Heart right ventricle (tissue), 16 donors: ENCODE data around the gene SUFU. TPM values are rescaled to one million over a fixed set of nuclear protein-coding genes. Genes with fewer than 3 reads are reported as not detected.

Experiments
- ATAC-seq, 8 donors: fragments of 200-7000 bp; cut with Tn5 transposase; one replicate each; pipeline ENCODE4 v1.9.1; 2020; ENCODE audit warnings: mild to moderate bottlenecking in 8 of 8, moderate library complexity in 8 of 8, moderate number of reproducible peaks in 1 of 8
- DNase-seq, 2 donors: peaks; one replicate each; pipeline ENCODE4 v3.0.0-alpha.2; 2020
- H3K27ac ChIP-seq, 10 donors: fragments of 200-600 bp; sonication (generic) in 2 of 10; one replicate each; pipeline versions ENCODE4 v1.5.0 to v1.8.0; 2020 to 2022; ENCODE audit warnings: mild to moderate bottlenecking in 3 of 10
- H3K27me3 ChIP-seq, 7 donors: fragments of 200-600 bp; one replicate each; pipeline ENCODE4 v1.8.0; 2021 to 2022; ENCODE audit warnings: mild to moderate bottlenecking in 2 of 7
- H3K36me3 ChIP-seq, 9 donors: fragments of 200-600 bp; sonication (generic) in 1 of 9; one replicate each; pipeline versions ENCODE4 v1.5.0 to v1.8.0; 2020 to 2022; ENCODE audit warnings: mild to moderate bottlenecking in 2 of 9
- H3K4me1 ChIP-seq, 9 donors: fragments of 200-600 bp; sonication (generic) in 1 of 9; one replicate each; pipeline versions ENCODE4 v1.5.0 to v1.8.0; 2020 to 2022; ENCODE audit warnings: mild to moderate bottlenecking in 4 of 9
- H3K4me3 ChIP-seq, 10 donors: fragments of 200-600 bp; sonication (generic) in 2 of 10; one replicate each; pipeline versions ENCODE4 v1.5.0 to v1.8.0; 2020 to 2022; ENCODE audit warnings: mild to moderate bottlenecking in 7 of 10, moderate library complexity in 2 of 10
- H3K9me3 ChIP-seq, 11 donors: fragments of 200-600 bp in 10 of 11; sonication (generic) in 2 of 11; one replicate each; pipeline versions ENCODE4 v1.5.0 to v1.8.0; 2013 to 2022; ENCODE audit warnings: mild to moderate bottlenecking in 2 of 11, control low read depth in 1 of 11, moderate library complexity in 1 of 11
- CTCF ChIP-seq, 9 donors: fragments of 200-600 bp; sonication (generic) in 2 of 9; IDR thresholded peaks; one replicate each; pipeline versions ENCODE4 v1.5.0 to v1.8.0; 2021 to 2022; ENCODE audit warnings: antibody characterized with exemption in 9 of 9, mild to moderate bottlenecking in 5 of 9, moderate library complexity in 1 of 9
- WGBS, 2 donors: extraction: QIAGEN DNeasy Blood & Tissue Kit; methylation state at CpG; one replicate each; pipeline ENCODE4 v1.1.7; 2013; ENCODE audit warnings: inconsistent platforms in 1 of 2; 5-methylcytosine and 5-hydroxymethylcytosine counted together
- intact Hi-C, 10 donors: fragments of 100-400 bp; cut with DNase I; formaldehyde crosslinking; loops; one replicate each; pipeline versions ENCODE4 v1.11.1 to v1.14.2; 2022
- polyA plus RNA-seq, 2 donors: library from polyadenylated mRNA; stranded (reverse); fragments of 200-250 nt; gene quantifications; one replicate each; pipeline ENCODE4 v1.2.3, GENCODE V29; 2013
- total RNA-seq, 10 donors: library from RNA; stranded (reverse); fragmentation: NEBNext Ultra II Directional in 3 of 10; extraction: Animal tissue kit (Norgen Biotek cat#: 25700) in 3 of 10; gene quantifications; one replicate each; pipeline versions ENCODE4 v1.2.1 to v1.2.4, GENCODE V29; 2021 to 2023
- donor health status: Arrhythmogenic right ventricular cardiomyopathy.
- donor health status: ischemic (EF 13 %, LVEDD 7.1; RV severe dilation, severe dysfunction).
- donor health status: healthy with polysubstance abuse.
- donor health status: DM: no; HTN: yes; CAD: no.
- donor health status: DM: no; HTN: no; CAD: no.
- donor health status: ischemic (EF 25% LVEDD 6.9; RV normal size, moderate dysfunction).
- donor health status: ischemic (EF 25% LVEDD 5.7; RV mildly dilated, moderate dysfunction).
- donor health status: healthy.
- donor health status: DM: yes; HTN: yes; CAD: no.
- donor health status: Ischemic cardiomyopathy.
- donor health status: ischemic (EF 35%, LVEDD 5.7; RV mildly dilated, moderate dysfunction).
- donor health status: nonischemic (EF 11% LVEDD 7.7; RV severe dilation, severe dysfunction).
- donor health status: DM: yes; HTN: yes; CAD: no.
- donor health status: PGD.
- donor health status: ischemic (EF 29% LVEDD 5.4; RV normal size, mild dysfunction).
- donor health status: nonischemic (EF 23%, LVEDD 6.1; RV moderate dilation, normal function).

SUFU gene
- total and polyA plus RNA-seq, 12 donors, result 3.3 to 10.1 (median 7.2) TPM

GRCh38 chr10:102602272-102603045 is 98.7 kb downstream of the SUFU start:
- H3K4me1 ChIP-seq, result peaks cover 14 to 85% (median 77%) of the 10 kb centered on the region in 9 donors
- TF ChIP-seq CTCF (IDR thresholded peaks at IDR 0.05), result no peak
- ATAC-seq, result peak in 7 of 8 donors; percentile 5 to 44 (median 26)
- no peak for DNase-seq
- no peaks in the 10 kb centered on the region for H3K9me3 ChIP-seq
- intact Hi-C loops, result loop anchor here in 1 of 10 donors (5.0 kb wide), 1 partner anchor 35 kb away; no protein-coding TSS in a partner anchor
- H3K36me3 ChIP-seq, result peaks cover 0 to 80% (median 5%) of the 10 kb centered on the region in 9 donors
- peak overlapping the region in 9 of 10 donors; percentile 26 to 93 (median 76) for H3K27ac ChIP-seq
- no peaks in the 10 kb centered on the region for H3K27me3 ChIP-seq
- WGBS, 2 donors, result 70 to 79% methylated on average over 4 of the region's 4 CpGs
- H3K4me3 ChIP-seq, result no peak overlapping the region

- TF ChIP-seq CTCF (IDR thresholded peaks at IDR 0.05), result no peak
- H3K4me1 ChIP-seq, result peaks cover 14 to 70% (median 62%) of the 10 kb centered on the region in 9 donors
- intact Hi-C loops, result loop anchor here in 1 of 10 donors (5.0 kb wide), 1 partner anchor 33 kb away; no protein-coding TSS in a partner anchor
- peaks cover 0 to 65% (median 0%) of the 10 kb centered on the region in 9 donors for H3K36me3 ChIP-seq
- 63 to 75% methylated on average over 7 of the region's 7 CpGs for WGBS, 2 donors
- no peak overlapping the region for H3K4me3 ChIP-seq
- no peaks in the 10 kb centered on the region for H3K27me3 ChIP-seq
- peak overlapping the region in 8 of 10 donors; percentile 31 to 93 (median 59) for H3K27ac ChIP-seq
- DNase-seq (no peak), ATAC-seq (peak in 6 of 8 donors; percentile 21 to 46 (median 26))
- no peaks in the 10 kb centered on the region for H3K9me3 ChIP-seq
Observed at GRCh38 chr10:102603946-102604345, 100.2 kb downstream of the SUFU start.

GRCh38 chr10:102604439-102604841 is 100.7 kb downstream of the SUFU start:
- Histone ChIP-seq H3K27me3 (no peaks in the 10 kb centered on the region), H3K9me3 (no peaks in the 10 kb centered on the region), H3K4me3 (no peak overlapping the region), H3K27ac (peak overlapping the region in 9 of 10 donors; percentile 9 to 93 (median 56)), H3K4me1 (peaks cover 14 to 66% (median 57%) of the 10 kb centered on the region in 9 donors), H3K36me3 (peaks cover 0 to 60% (median 0%) of the 10 kb centered on the region in 9 donors)
- WGBS, 2 donors, result 51 to 54% methylated on average over 6 of the region's 6 CpGs
- intact Hi-C loops, result loop anchor here in 1 of 10 donors (5.0 kb wide), 1 partner anchor 33 kb away; no protein-coding TSS in a partner anchor
- DNase-seq (no peak), ATAC-seq (peak in 3 of 8 donors; percentile 12 to 46 (median 26))
- peak in 1 of 9 donors; percentile 7 for TF ChIP-seq CTCF (IDR thresholded peaks at IDR 0.05)

- ATAC-seq (peak in 1 of 8 donors; percentile 23), DNase-seq (no peak)
- Histone ChIP-seq H3K4me1 (peaks cover 3 to 64% (median 50%) of the 10 kb centered on the region in 9 donors), H3K36me3 (peaks cover 0 to 49% (median 0%) of the 10 kb centered on the region in 9 donors), H3K4me3 (no peak overlapping the region), H3K27ac (peak overlapping the region in 1 of 10 donors; percentile 73), H3K27me3 (no peaks in the 10 kb centered on the region), H3K9me3 (no peaks in the 10 kb centered on the region)
- no peak for TF ChIP-seq CTCF (IDR thresholded peaks at IDR 0.05)
- WGBS, 2 donors, result 69 to 71% methylated on average over 5 of the region's 5 CpGs
- intact Hi-C loops, result no loop called here
Observed at GRCh38 chr10:102605712-102606111, 101.9 kb downstream of the SUFU start.
